GM12878 (cell line): Measurements from ENCODE around the gene MAP4K4. TPM values are rescaled to one million over a fixed set of nuclear protein-coding genes. Genes with fewer than 3 reads are reported as not detected.

Experiments used
- ATAC-seq: fragments of 200-7000 bp; cut with Tn5 transposase; 3 replicates; pipeline ENCODE4 v1.9.1; 2020; ENCODE audit warnings: mild to moderate bottlenecking, moderate library complexity
- BruUV-seq: library from RNA; stranded (reverse); fragments of 400-500 nt; replicated peaks from 2 replicates; lab custom pipeline; 2021; lab: Mats Ljungman, UMichigan
- CTCF ChIA-PET: fragments of 300-600 bp; sonication (Branson Sonifier 250); formaldehyde crosslinking; extraction: SDS; loops from one replicate; lab custom pipeline; 2021; ENCODE audit warnings: inconsistent platforms; lab: Yijun Ruan, JAX
- POLR2A ChIA-PET: fragments of 350-600 bp; formaldehyde crosslinking; extraction: SDS; loops from one replicate; lab custom pipeline; 2021; ENCODE audit warnings: inconsistent platforms; lab: Charles Lee
- RAD21 ChIA-PET: fragments of 300-600 bp; sonication (Branson Sonifier 250); formaldehyde crosslinking; loops from one replicate; lab custom pipeline; 2023; ENCODE audit warnings: antibody characterized with exemption; ENCODE audit not compliant: unreplicated experiment; lab: Charles Lee
- SMC1A ChIA-PET: fragments of 300-600 bp; sonication (Branson Sonifier 250); formaldehyde crosslinking; loops from one replicate; lab custom pipeline; 2023; ENCODE audit not compliant: unreplicated experiment, uncharacterized antibody; lab: Charles Lee
- DNase-seq: peaks from one replicate; pipeline ENCODE4 v3.0.0-alpha.2; 2011; ENCODE audit warnings: low read depth, low spot score
- FAIRE-seq: peaks from 3 replicates; lab custom pipeline; 2011; peaks lifted over from hg19 to GRCh38; lab: Jason Lieb, UNC
- H2AFZ ChIP-seq: 2 replicates; pipeline ENCODE4 v1.6.0; 2011; ENCODE audit warnings: low read depth, low read length, control low read depth; ENCODE audit not compliant: control insufficient read depth
- H3K27ac ChIP-seq: 2 replicates; pipeline ENCODE4 v1.5.1; 2011; ENCODE audit warnings: control low read depth; ENCODE audit not compliant: control insufficient read depth, insufficient read depth
- H3K27me3 ChIP-seq, 2 experiments: replicated peaks in 1 of 2; 2 replicates each; pipeline versions ENCODE4 v1.6.0 to v1.6.1; 2011; ENCODE audit warnings: low read length in 1 of 2; ENCODE audit not compliant: control insufficient read depth in 2 of 2, insufficient read depth in 2 of 2
- H3K36me3 ChIP-seq, 2 experiments: 2 replicates each; pipeline ENCODE4 v1.5.1; 2011; ENCODE audit warnings: low read length in 1 of 2; ENCODE audit not compliant: control insufficient read depth in 2 of 2, insufficient read depth in 2 of 2
- H3K4me1 ChIP-seq: 2 replicates; pipeline ENCODE4 v1.6.1; 2011; ENCODE audit warnings: mild to moderate bottlenecking, low read length, moderate library complexity, mixed read lengths; ENCODE audit not compliant: control insufficient read depth, insufficient read depth
- H3K4me2 ChIP-seq: 2 replicates; pipeline ENCODE4 v1.6.0; 2011; ENCODE audit warnings: control low read depth; ENCODE audit not compliant: control insufficient read depth, insufficient read depth
- H3K4me3 ChIP-seq: fragments of 200-600 bp; sonication (generic); 2 replicates; pipeline ENCODE4 v1.5.1; 2016
- H3K79me2 ChIP-seq: 2 replicates; pipeline ENCODE4 v1.6.0; 2011; ENCODE audit warnings: low read length; ENCODE audit not compliant: control insufficient read depth, insufficient read depth
- H3K9ac ChIP-seq: 2 replicates; pipeline ENCODE4 v1.8.0; 2011; ENCODE audit warnings: low read length, control low read depth, mixed read lengths; ENCODE audit not compliant: control insufficient read depth, insufficient read depth
- H3K9me3 ChIP-seq: replicated peaks from 3 replicates; pipeline ENCODE4 v1.5.1; 2011; ENCODE audit warnings: mild to moderate bottlenecking, low read length; ENCODE audit not compliant: control insufficient read depth, insufficient read depth
- H4K20me1 ChIP-seq: 2 replicates; pipeline ENCODE4 v1.6.0; 2011; ENCODE audit not compliant: control insufficient read depth, insufficient read depth
- CHD2 ChIP-seq: IDR thresholded peaks from 2 replicates; pipeline ENCODE4 v1.6.1; 2011; ENCODE audit warnings: low read depth, low read length, improper control_type of control experiment, borderline replicate concordance
- IKZF2 ChIP-seq, 2 experiments: fragments of 450-650 bp; IDR thresholded peaks; 2 replicates each; pipeline ENCODE4 v1.6.1; 2017; ENCODE audit warnings: mild to moderate bottlenecking in 2 of 2, moderate library complexity in 2 of 2
- WGBS: methylation state at CpG from one replicate; pipeline ENCODE4 v1.1.6; 2016; ENCODE audit warnings: low lambda C conversion rate; ENCODE audit not compliant: insufficient replicate concordance, insufficient coverage; ENCODE audit errors: missing lambda C conversion rate; 5-methylcytosine and 5-hydroxymethylcytosine counted together
- in situ Hi-C: fragments of 300-500 bp; cut with MboI; formaldehyde crosslinking; loops from 9 replicates; pipeline ENCODE4 v1.14.3; 2018; ENCODE audit warnings: mixed read lengths
- intact Hi-C: fragments of 100-400 bp; cut with micrococcal nuclease; formaldehyde crosslinking; loops from one replicate; pipeline ENCODE4 v1.14.2; 2022; ENCODE audit not compliant: unreplicated experiment
- polyA plus RNA-seq, 11 experiments: library from polyadenylated mRNA; depleted of rRNA in 4 of 11; unstranded in 6 of 11; stranded (reverse) in 5 of 11; fragments of >200 nt; fragmentation: Nextera tagmentation in 4 of 11; fragmentation: Illumina TruSeq in 1 of 11; extraction: Ambion mirVana in 4 of 11; extraction: Trizol in 1 of 11; gene quantifications; 1 replicate in 1 of 11; 2 replicates in 10 of 11; pipeline versions ENCODE4 v1.2.1 to v1.2.3, GENCODE V29; 2011 to 2016; ENCODE audit warnings: inconsistent platforms in 2 of 11, missing spikeins in 2 of 11, low read depth in 1 of 11
- total RNA-seq, 4 experiments: library from RNA; depleted of rRNA in 3 of 4; stranded (reverse); fragments of >200 nt in 3 of 4; fragmentation: Illumina TruSeq in 1 of 4; extraction: Trizol in 1 of 4; gene quantifications; 2 replicates each; pipeline versions ENCODE4 v1.2.1 to v1.2.3, GENCODE V29; 2013 to 2021
- TF ChIP-seq, protein P1 (sequence below): fragments of 450-650 bp; IDR thresholded peaks from 2 replicates; pipeline ENCODE4 v1.6.1; 2017; ENCODE audit warnings: mild to moderate bottlenecking, moderate library complexity

MAP4K4 gene
- total and polyA plus RNA-seq, 10 of the 15 experiments (the other 5 are each of a cell fraction or from before 2014, with no cell fraction given), result 1.9 to 50.4 (median 9.7) TPM

DNA sequence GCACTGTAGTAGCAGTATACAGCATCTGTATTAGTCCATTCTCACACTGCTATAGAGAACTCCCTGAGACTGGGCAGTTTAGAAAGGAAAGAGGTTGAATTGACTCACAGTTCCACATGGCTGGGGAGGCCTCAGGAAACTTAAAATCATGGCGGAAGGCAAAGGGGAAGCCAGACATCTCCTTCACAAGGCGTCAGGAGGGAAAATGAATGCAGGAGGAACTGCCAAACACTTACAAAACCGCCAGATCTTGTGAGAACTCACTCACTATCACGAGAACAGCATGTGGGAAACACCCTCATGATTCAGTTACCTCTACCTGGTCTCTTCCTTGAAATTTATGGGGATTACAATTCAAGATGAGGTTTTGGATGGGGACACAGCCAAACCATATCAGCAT lies 25.4 kb downstream of the MAP4K4 start:
- POLR2A ChIA-PET, result interaction anchor here (1.1 to 1.3 kb wide), 3 partner anchors 17 to 32 kb away, joined by 3 to 5 read pairs (median 3); no protein-coding TSS in a partner anchor
- WGBS, result 5% methylated on average over 4 of the region's 4 CpGs
- Histone ChIP-seq H3K4me3 (no peak overlapping the region), H3K27ac (no peak overlapping the region), H3K4me1 (peaks cover 4% of the 10 kb centered on the region), H3K9me3 (peaks cover 4% of the 10 kb centered on the region; the same call in 2 of the 3 replicates), H3K36me3 (no peaks in the 10 kb centered on the region), H3K4me2 (no peak overlapping the region), H3K9ac (no peak overlapping the region), H4K20me1 (no peaks in the 10 kb centered on the region), H3K27me3 (no peaks in the 10 kb centered on the region; a peak in 1 of 4 replicates), H3K79me2 (no peaks in the 10 kb centered on the region), H2AFZ (no peak overlapping the region)
- ATAC-seq (peak; percentile 19), FAIRE-seq (no peak), DNase-seq (no peak)
- SMC1A ChIA-PET, result interaction anchor here (1.1 to 2.3 kb wide), 6 partner anchors 12 to 99 kb away, joined by 3 to 11 read pairs (median 6); no protein-coding TSS in a partner anchor
- RAD21 ChIA-PET, result interaction anchor here (0.8 to 1.3 kb wide), 5 partner anchors 23 to 109 kb away, joined by 3 to 8 read pairs (median 4); no protein-coding TSS in a partner anchor
- in situ Hi-C loops (no loop called here), intact Hi-C loops (no loop called here)
- CTCF ChIA-PET, result interaction anchor here (0.8 to 1.0 kb wide), 3 partner anchors 22 to 310 kb away, joined by 3 to 4 read pairs (median 3); no protein-coding TSS in a partner anchor
- no TSS peak for BruUV-seq
- TF ChIP-seq, protein P1, sequence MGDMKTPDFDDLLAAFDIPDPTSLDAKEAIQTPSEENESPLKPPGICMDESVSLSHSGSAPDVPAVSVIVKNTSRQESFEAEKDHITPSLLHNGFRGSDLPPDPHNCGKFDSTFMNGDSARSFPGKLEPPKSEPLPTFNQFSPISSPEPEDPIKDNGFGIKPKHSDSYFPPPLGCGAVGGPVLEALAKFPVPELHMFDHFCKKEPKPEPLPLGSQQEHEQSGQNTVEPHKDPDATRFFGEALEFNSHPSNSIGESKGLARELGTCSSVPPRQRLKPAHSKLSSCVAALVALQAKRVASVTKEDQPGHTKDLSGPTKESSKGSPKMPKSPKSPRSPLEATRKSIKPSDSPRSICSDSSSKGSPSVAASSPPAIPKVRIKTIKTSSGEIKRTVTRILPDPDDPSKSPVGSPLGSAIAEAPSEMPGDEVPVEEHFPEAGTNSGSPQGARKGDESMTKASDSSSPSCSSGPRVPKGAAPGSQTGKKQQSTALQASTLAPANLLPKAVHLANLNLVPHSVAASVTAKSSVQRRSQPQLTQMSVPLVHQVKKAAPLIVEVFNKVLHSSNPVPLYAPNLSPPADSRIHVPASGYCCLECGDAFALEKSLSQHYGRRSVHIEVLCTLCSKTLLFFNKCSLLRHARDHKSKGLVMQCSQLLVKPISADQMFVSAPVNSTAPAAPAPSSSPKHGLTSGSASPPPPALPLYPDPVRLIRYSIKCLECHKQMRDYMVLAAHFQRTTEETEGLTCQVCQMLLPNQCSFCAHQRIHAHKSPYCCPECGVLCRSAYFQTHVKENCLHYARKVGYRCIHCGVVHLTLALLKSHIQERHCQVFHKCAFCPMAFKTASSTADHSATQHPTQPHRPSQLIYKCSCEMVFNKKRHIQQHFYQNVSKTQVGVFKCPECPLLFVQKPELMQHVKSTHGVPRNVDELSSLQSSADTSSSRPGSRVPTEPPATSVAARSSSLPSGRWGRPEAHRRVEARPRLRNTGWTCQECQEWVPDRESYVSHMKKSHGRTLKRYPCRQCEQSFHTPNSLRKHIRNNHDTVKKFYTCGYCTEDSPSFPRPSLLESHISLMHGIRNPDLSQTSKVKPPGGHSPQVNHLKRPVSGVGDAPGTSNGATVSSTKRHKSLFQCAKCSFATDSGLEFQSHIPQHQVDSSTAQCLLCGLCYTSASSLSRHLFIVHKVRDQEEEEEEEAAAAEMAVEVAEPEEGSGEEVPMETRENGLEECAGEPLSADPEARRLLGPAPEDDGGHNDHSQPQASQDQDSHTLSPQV, result no peak
- TF ChIP-seq IKZF2 (IDR thresholded peaks at IDR 0.05) (0 out of 4 replicates have a peak, but pooled peaks of 1 of the 2 experiments have one; percentile 16), CHD2 (peak; percentile 66; the same call in 1 of the 2 replicates)
